Adrenal gland (tissue), 5 donors: Measurements from ENCODE around the gene ACTN2.

ENCODE experiments used
- CTCF ChIP-seq, 6 experiments: fragments of 450-650 bp in 4 of 6; fragments of 200-600 bp in 2 of 6; sonication (generic) in 1 of 6; IDR thresholded peaks; 1 replicate in 5 of 6; 2 replicates in 1 of 6; pipeline versions ENCODE4 v1.5.1 to v1.8.0; 2016 to 2021; ENCODE audit warnings: antibody characterized with exemption in 6 of 6, mild to moderate bottlenecking in 2 of 6, moderate library complexity in 1 of 6
- POLR2A ChIP-seq, 2 donors: fragments of 450-650 bp; IDR thresholded peaks; one replicate each; pipeline ENCODE4 v1.6.1; 2017; ENCODE audit warnings: antibody characterized with exemption in 2 of 2, mild to moderate bottlenecking in 2 of 2, moderate library complexity in 1 of 2
- donor health status: DM: no; HTN: no; CAD: no.

GRCh38 chr1:236800002-236800620 is 113.8 kb downstream of the ACTN2 start:
- no peak for TF ChIP-seq CTCF (IDR thresholded peaks at IDR 0.05)
- TF ChIP-seq POLR2A (IDR thresholded peaks at IDR 0.05), result no peak
